ENCODE data around the gene AKT3. TPM values are rescaled to one million over a fixed set of nuclear protein-coding genes. Genes with fewer than 3 reads are reported as not detected.

The AKT3 gene
- total RNA-seq, 1 experiment from 2014 or later, result 8.0 TPM

DNA sequence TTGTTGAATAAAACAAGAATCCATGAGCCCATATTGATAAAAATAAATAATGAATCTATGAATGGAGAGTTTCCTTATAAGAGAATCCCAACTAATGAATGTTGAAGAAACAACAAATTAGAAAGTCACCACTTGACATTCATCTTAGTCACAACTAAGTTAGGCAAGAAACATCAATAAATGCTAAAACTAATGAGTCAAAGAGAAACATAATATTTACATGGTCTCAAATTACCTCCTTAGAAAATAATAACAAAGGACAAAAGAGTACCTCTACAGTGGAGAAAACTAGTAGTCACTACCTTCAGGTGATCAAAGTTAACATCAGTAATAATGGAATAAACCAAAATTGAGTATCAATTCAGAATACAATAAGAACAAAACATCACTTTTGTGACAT lies 93.5 kb downstream of the AKT3 start:
- H3K36me3 ChIP-seq, result no peaks in the 10 kb centered on the region
- no peaks in the 10 kb centered on the region for H3K9me3 ChIP-seq
- 0 out of 2 replicates have a peak, but pooled peaks cover 4% of the 10 kb centered on the region for H3K27me3 ChIP-seq
- DNase-seq, result no peak
- H3K4me3 ChIP-seq, result no peak overlapping the region

DNA sequence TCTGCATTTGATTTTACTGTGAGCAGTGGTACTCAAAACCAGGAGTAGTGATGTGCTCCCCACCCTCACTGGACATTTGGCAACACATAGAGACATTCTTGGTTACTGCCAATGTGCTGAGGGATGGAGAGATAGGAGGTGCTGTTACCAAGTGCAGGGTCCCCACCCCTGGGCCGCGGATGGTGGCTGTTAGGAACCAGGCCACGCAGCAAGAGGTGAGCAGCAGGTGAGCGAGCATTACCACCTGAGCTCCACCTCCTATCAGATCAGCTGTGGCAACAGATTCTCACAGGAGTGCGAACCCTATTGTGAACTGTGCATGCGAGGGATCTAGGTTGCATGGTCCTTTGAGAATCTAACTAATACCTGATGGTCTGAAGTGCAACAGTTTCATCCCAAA lies 95.7 kb downstream of the AKT3 start:
- no peak for DNase-seq
- Histone ChIP-seq H3K9me3 (no peaks in the 10 kb centered on the region), H3K27me3 (0 out of 2 replicates have a peak, but pooled peaks cover 4% of the 10 kb centered on the region)

DNA sequence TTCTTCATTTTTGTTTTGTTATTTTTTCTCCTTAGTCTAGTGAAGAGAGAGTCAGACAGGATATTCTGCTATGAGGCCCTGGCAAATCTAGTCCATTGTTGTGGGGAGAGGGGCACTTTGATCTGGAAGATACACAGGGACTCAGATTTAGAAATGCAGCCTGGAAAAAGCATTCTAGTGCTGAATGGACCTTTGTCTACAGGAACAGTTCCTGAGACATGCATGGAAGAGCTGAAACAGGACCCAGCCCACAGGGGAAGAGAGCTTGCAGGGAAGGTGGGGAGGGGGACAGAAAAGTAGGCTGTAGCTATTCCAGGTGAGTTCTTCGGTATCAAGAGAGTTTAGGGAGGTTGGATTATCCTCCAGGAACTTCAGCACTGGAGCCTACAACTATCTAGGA lies 98.5 kb downstream of the AKT3 start:
- no peak for DNase-seq
- Histone ChIP-seq H3K9me3 (no peaks in the 10 kb centered on the region), H3K27me3 (0 out of 2 replicates have a peak, but pooled peaks cover 4% of the 10 kb centered on the region), H3K36me3 (no peaks in the 10 kb centered on the region), H3K4me3 (no peak overlapping the region)

More for the DNA sequence above, 95.7 kb downstream of the AKT3 start:
- Histone ChIP-seq H3K4me3 (no peak overlapping the region), H3K36me3 (no peaks in the 10 kb centered on the region)

DNA sequence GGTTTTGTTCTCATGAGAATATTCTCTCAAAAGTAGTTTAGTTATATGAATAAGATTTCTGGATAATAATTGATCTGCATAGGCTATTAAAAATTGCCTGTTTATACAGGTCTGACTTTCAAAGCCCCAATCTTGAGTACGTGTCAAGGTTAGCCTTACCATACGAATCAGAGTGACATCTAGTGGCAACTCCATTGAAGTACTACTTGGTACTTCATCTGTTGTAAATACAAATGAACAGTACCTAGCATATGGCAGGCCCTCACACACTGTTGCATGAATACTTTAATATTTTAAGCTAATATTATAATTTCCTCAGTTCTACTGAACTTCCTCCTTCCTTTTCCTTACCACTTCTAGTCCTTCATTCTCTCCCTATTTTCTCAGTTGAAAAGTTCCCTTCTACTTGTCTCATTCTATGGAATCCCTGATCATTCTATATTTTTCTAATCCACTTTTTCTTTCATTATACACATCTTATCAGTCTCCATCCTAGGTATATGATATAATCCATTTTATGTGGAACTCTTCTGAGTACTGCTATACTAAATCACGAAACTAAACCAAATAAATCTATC lies 101.2 kb downstream of the AKT3 start:
- H3K36me3 ChIP-seq, result no peaks in the 10 kb centered on the region
- H3K4me3 ChIP-seq, result no peak overlapping the region
- H3K9me3 ChIP-seq, result no peaks in the 10 kb centered on the region
- 0 out of 2 replicates have a peak, but pooled peaks cover 4% of the 10 kb centered on the region for H3K27me3 ChIP-seq
- DNase-seq, result no peak

DNA sequence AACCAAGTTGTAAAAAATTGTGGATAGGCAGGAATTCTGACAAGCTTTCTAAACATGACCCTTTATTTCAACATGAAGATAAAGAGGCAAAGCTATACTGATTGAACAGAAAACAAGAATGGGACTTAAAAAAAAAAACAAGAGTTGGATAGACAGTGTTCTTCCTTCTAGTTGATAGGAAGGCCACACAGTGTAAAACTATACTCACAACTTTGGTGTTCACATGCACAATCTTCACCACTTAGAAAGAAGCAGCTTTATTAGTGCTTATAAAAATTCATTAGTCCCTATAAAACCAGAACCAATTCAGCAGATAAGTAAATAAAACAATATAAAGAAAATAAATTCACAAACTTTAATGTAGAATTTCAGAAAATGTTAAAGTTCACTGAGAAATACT lies 101.8 kb downstream of the AKT3 start:
- H3K27me3 ChIP-seq, result no peaks in the 10 kb centered on the region
- H3K4me3 ChIP-seq, result no peak overlapping the region
- DNase-seq, result no peak
- no peaks in the 10 kb centered on the region for H3K36me3 ChIP-seq
- no peaks in the 10 kb centered on the region for H3K9me3 ChIP-seq

DNA sequence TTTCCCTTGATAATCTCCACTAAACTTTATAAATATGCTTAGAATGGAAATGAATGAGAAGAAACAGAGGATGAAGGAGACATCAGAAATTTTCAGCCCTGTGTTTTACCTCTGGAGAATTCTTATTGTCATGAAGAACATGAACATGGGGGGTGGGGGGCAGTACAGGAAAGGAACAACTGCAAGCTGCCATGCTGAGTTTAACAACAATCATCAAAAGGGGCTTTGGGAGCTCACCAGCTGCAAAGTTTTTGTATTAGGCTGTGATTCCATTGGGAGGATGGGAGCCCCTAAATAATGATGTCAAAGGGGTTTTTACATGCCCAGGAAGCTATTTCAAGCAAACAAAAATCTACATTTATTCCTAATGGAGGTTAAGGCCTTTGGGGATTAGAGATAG lies 103.3 kb downstream of the AKT3 start:
- Histone ChIP-seq H3K9me3 (no peaks in the 10 kb centered on the region), H3K27me3 (no peaks in the 10 kb centered on the region), H3K4me3 (no peak overlapping the region), H3K36me3 (no peaks in the 10 kb centered on the region)
- DNase-seq, result no peak

DNA sequence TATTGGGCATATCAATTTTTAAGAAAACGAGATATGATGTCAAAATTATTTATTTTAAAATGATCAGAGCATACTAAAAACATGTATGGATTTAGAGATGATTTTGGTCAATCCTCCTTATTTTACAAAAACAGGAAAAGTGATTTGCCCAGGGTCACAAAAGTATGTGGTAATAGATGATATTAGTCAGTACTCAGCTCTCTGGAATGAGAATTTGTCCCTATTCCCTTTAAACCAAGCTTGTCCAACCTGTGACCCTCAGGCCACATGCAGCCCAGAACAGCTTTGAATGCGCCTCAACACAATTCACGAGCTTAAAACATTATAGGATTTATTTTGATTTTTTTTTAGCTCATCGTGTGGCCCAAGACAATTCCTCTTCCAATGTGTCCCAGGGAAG lies 104.7 kb downstream of the AKT3 start:
- H3K27me3 ChIP-seq, result no peaks in the 10 kb centered on the region
- no peak for DNase-seq
- H3K4me3 ChIP-seq, result no peak overlapping the region
- no peaks in the 10 kb centered on the region for H3K9me3 ChIP-seq
- no peaks in the 10 kb centered on the region for H3K36me3 ChIP-seq

DNA sequence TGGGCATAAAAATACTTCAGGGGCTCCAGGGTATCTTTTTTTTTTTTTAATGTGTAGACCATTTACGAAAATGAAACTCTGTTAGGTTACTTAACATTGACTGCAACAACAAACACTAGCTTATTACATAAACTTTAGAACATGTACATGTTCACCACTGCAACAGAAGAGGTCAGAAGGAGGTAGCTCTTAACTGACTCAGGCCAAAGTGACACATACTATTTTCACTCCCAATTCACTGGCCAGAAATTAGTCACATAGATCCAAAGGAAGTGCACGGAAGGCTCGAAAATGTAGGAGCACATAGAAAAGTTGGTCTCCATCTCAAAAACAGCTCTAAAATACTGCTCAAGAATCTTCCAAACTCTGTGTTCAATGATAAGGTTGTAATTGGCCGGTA lies 107.2 kb downstream of the AKT3 start:
- no peak for DNase-seq
- H3K27me3 ChIP-seq, result no peaks in the 10 kb centered on the region
- no peaks in the 10 kb centered on the region for H3K36me3 ChIP-seq
- no peak overlapping the region for H3K4me3 ChIP-seq
- H3K9me3 ChIP-seq, result no peaks in the 10 kb centered on the region

DNA sequence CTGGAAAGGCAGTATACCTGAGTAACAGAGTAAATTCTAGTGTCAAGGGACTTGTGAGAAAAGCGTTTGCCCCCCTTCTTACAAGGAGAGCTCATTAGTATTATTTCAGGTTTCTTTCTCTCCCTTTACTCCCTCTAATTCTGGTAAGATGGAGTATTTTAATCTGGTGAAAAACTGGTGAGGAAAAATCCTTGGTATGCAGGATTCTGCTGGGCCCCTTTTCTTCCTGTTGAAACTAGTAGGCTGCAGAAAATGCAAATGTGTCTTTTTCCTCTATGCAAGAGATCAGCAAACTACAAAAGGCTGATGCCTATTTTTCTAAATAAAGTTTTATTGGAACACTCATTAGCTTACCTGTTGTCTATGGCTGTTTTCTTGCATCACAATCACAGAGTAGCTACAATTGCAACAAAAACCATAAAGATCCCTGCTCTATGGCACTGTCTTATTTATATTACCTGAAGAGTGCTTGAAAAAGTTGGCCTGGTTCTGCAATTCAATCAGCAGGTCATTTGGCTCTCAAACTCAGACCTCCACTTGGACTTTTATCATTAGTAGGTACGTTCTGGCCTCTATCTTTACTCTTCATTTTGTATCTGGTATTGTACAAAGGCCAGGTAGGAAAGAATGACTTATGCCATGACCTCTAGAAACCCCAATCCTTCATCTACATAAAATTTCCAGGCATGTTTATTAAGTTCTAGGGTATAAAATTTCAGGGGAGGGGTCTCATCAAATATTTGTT lies 109.6 kb downstream of the AKT3 start:
- DNase-seq, result no peak
- H3K27me3 ChIP-seq, result no peaks in the 10 kb centered on the region
- H3K4me3 ChIP-seq, result no peak overlapping the region
- H3K9me3 ChIP-seq, result no peaks in the 10 kb centered on the region
- no peaks in the 10 kb centered on the region for H3K36me3 ChIP-seq

DNA sequence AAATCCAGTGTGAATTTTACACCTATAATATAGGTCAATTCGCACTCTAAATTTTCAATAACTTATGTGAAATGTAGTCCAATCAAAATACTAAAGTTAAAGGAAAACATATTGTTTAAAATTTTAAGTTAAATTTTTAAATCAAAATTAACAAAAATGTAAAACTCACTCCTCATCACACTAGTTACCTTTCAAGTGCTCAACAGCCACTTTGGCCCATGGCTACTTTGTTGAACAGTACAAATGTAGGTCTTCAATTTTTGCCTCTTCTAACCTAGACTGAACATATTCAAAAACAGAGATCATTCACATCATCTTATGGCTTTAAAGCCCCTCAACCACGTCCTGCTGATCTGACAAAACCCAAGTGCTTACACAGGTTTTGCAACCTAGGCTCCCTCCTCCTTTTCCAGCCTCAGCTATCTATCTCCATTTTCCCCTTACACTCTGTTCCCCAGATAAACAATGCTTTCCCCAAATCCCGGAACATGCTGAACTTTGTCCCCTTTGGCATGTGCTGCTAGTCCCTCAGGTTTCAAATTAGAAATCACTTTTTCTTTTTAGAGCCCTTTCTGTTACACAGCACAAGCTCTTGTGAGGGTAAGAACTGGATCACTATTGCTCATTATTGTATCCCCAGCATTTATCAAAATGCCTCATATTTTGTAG lies 110.6 kb downstream of the AKT3 start:
- Histone ChIP-seq H3K9me3 (no peaks in the 10 kb centered on the region), H3K4me3 (no peak overlapping the region), H3K27me3 (no peaks in the 10 kb centered on the region), H3K36me3 (no peaks in the 10 kb centered on the region)
- no peak for DNase-seq

DNA sequence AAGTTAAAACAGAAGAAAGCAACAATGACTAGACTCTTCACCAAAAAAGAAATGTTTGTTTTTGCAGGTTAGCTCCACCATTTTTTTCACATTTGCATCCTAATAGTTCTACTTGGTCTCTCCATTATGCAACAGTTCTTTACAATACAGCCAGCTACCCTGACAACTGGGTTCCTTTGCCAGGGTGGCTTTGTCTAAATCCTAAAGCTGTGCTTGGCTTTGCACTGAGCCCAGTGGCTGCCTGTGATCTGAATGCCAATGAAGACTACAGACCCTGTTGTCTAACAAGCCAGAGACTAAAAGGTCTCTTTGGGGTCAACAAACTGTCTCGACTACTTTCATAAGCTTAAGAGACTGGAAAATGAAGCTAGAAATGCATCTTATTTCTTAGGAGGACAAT lies 112.0 kb downstream of the AKT3 start:
- Histone ChIP-seq H3K27me3 (no peaks in the 10 kb centered on the region), H3K9me3 (no peaks in the 10 kb centered on the region), H3K36me3 (no peaks in the 10 kb centered on the region), H3K4me3 (no peak overlapping the region)
- no peak for DNase-seq

DNA sequence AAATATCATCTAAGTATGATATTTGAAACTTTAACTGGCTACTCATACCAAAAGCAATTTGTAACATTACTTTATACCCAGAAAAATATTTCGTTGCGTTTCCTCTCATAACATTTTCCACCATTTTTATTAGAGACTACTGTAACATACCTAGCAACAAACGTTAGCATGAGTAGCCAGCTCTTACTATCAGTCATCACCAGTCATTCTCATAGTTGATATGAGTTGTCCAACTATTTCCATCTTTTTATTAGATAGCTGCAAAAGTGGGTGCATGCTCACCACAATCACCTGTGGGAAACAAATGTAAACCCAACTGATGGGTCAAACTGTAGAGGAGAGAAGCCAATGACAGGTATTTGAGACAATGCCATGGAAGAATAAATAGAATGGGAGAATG lies 114.6 kb downstream of the AKT3 start:
- H3K27me3 ChIP-seq, result no peaks in the 10 kb centered on the region
- no peak overlapping the region for H3K4me3 ChIP-seq
- no peaks in the 10 kb centered on the region for H3K9me3 ChIP-seq
- H3K36me3 ChIP-seq, result no peaks in the 10 kb centered on the region
- DNase-seq, result no peak

DNA sequence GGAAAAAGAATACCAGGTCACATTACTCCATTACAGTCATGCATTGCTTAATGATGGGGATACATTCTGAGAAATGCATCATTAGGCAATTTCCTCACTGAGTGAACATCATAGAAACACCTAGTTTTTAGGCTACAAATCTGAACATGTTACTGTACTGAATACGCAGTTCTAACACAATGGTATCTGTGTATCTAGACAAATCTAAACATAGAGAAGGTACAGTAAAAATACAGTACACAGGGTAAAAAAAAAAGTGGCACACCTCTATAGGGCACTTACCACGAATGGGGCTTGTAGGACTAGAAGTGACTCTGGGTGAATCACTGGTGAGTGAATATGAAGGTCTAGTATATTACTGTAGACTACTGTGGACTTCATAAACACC lies 115.7 kb downstream of the AKT3 start:
- DNase-seq, result no peak
- H3K27me3 ChIP-seq, result no peaks in the 10 kb centered on the region
- no peaks in the 10 kb centered on the region for H3K9me3 ChIP-seq
- H3K36me3 ChIP-seq, result no peaks in the 10 kb centered on the region
- no peak overlapping the region for H3K4me3 ChIP-seq

DNA sequence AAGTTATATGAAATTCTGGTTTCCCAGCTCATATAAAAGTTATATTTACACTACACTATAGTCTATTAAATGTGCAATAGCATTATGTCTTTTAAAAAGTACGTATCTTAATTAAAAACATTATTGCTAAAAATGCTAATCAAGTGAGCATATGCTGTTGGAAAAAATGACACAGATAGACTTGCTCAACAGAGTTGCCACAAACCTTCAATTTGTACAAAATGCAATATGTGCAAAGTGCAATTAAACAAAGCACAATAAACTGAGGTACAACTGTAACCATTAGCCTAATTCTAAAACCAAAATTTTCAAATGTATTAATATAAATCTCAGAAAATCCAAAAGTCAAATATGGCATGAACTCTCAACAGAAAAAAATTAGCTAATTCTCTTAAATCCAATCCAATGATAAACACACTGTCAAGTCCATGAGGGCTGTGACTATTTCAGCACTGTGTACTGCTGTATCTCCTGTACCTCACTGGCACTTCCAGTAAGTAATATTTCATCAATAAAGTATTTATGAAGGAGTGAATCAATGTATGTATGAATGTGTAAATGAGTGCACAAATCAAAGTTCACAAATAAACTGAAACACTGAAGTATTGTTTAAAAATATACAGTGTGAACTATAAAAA lies 116.3 kb downstream of the AKT3 start:
- Histone ChIP-seq H3K27me3 (no peaks in the 10 kb centered on the region), H3K4me3 (no peak overlapping the region), H3K36me3 (no peaks in the 10 kb centered on the region), H3K9me3 (no peaks in the 10 kb centered on the region)
- DNase-seq, result no peak

DNA sequence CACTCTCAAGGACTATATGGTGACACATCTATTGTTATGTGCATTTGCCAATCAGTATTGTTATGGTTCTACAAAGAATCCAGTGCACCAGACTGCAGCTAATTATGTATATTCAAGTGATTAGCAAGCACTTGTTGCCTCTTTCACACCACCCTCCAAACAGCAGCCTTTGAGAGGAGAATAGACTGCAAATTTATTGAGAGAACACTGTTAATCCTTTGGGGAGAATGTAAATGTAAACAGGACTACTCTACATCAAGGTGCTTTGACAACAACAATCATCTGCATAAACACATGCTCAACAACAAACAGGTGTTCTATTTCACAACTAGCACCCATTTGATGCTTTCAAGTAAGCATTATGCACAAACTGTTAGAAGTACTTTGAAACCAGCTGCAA lies 117.4 kb downstream of the AKT3 start:
- Histone ChIP-seq H3K36me3 (no peaks in the 10 kb centered on the region), H3K9me3 (no peaks in the 10 kb centered on the region), H3K27me3 (no peaks in the 10 kb centered on the region), H3K4me3 (no peak overlapping the region)
- no peak for DNase-seq

DNA sequence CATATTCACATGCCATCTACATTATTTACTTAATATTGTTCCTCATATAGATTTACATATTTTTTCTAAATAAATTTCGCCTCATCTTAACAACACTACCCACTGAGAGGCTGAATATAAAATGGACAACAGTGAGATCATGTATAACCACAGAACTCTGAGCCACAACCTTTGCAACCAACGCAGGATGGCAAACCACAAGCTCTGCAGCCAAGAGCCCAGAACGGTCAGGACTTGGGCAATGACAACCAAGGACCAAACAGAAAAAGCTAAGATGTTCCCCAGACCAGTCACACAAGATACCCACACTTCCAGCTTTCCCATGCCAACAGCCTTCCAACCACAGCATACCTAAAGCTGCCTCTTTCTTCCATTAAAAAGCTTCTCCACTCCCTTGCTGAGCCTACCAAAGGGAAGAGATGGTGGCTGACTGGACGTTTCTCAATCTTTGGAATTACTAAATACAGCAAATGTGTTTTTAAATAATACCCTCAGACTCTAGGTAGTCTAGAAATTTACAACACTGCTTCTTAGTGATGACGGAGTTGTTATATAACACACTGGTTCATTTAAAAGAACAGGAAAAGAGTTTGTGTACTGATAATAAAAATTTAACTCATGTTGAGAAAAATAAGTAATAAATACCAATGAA lies 117.9 kb downstream of the AKT3 start:
- Histone ChIP-seq H3K27me3 (no peaks in the 10 kb centered on the region), H3K9me3 (no peaks in the 10 kb centered on the region), H3K4me3 (no peak overlapping the region), H3K36me3 (no peaks in the 10 kb centered on the region)
- DNase-seq, result no peak

DNA sequence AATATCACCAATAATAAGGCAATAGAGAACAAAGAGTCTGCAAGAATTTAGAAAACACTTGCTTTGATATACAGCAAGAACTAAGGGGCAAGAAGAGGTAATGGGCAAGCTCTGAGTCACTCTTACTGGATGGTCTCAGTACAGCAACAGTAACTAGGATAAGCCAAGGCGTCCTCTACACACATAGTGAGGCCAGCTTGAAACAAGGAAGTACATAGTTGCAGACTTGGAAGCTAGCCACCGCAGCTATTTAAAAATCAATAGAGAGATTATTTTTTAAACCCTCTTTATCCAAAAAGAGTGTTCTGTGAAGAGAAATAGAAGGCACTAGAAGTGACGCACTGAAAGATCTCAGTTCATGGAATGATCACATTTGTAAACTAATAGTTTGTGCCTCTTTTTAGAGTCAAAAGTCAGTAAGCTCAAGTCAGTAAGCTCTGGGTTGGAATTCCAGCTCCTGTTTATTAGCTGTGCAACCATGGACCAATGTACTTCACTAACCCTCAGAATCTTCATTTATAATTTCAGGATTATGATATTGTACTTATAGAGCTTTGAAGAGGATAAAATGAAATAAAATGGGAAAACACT lies 118.6 kb downstream of the AKT3 start:
- peak; percentile 33 for DNase-seq
- no peaks in the 10 kb centered on the region for H3K9me3 ChIP-seq
- H3K27me3 ChIP-seq, result no peaks in the 10 kb centered on the region
- H3K4me3 ChIP-seq, result no peak overlapping the region
- H3K36me3 ChIP-seq, result no peaks in the 10 kb centered on the region

All from MG63 (cell line).